Measurements from ENCODE around the gene CLDND2. TPM values are rescaled to one million over a fixed set of nuclear protein-coding genes. Genes with fewer than 3 reads are reported as not detected.

Gene CLDND2
- total and polyA plus RNA-seq, 10 donors = 0.36 to 4.9 (median 2.5) TPM; not detected in 2

DNA sequence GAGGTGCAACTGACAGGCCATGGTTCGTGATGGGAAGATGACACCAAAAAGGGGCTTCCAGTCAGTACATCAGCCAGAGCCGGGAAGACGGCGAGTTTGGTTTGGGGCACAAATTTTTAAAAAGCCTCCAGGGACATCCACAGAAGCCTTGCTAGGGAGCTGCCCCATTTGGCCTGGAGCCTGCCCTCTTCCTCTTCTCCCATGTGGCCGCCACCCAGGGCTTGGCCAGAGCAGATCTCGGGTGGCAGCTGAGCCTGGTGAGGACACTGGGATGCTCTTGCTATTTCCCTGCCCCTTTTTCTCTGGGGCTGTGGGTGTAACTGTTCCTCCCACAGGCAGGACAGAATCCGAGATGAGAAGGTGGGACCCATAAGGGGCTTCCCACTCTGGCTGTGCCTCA is 10.9 kb downstream of the CLDND2 start:
- Histone ChIP-seq H3K36me3 (peaks cover 0 to 12% (median under 1%) of the 10 kb centered on the region in 6 donors), H3K4me1 (peaks cover 0 to 9% (median 6%) of the 10 kb centered on the region in 6 donors), H3K9me3 (no peaks in the 10 kb centered on the region), H3K4me3 (no peak overlapping the region), H3K27me3 (replicated peaks in 1 of 7) (no peaks in the 10 kb centered on the region), H3K27ac (no peak overlapping the region)
- no peak for DNase-seq
- TF ChIP-seq, protein P1, sequence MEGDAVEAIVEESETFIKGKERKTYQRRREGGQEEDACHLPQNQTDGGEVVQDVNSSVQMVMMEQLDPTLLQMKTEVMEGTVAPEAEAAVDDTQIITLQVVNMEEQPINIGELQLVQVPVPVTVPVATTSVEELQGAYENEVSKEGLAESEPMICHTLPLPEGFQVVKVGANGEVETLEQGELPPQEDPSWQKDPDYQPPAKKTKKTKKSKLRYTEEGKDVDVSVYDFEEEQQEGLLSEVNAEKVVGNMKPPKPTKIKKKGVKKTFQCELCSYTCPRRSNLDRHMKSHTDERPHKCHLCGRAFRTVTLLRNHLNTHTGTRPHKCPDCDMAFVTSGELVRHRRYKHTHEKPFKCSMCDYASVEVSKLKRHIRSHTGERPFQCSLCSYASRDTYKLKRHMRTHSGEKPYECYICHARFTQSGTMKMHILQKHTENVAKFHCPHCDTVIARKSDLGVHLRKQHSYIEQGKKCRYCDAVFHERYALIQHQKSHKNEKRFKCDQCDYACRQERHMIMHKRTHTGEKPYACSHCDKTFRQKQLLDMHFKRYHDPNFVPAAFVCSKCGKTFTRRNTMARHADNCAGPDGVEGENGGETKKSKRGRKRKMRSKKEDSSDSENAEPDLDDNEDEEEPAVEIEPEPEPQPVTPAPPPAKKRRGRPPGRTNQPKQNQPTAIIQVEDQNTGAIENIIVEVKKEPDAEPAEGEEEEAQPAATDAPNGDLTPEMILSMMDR (IDR thresholded peaks at IDR 0.05 in 8 of 11, conservative IDR thresholded peaks at IDR 0.05 in 3 of 11) = no peak
- TF ChIP-seq POLR2A (IDR thresholded peaks at IDR 0.05) (no peak), POLR2AphosphoS5 (IDR thresholded peaks at IDR 0.05) (no peak)
- intact Hi-C loops (cut with DNase I; ENCODE audit: low total_unique reads) = no loop called here
- WGBS, 5 donors = 85 to 95% (median 87%) methylated on average over 6 to 7 of the region's 7 CpGs

DNA sequence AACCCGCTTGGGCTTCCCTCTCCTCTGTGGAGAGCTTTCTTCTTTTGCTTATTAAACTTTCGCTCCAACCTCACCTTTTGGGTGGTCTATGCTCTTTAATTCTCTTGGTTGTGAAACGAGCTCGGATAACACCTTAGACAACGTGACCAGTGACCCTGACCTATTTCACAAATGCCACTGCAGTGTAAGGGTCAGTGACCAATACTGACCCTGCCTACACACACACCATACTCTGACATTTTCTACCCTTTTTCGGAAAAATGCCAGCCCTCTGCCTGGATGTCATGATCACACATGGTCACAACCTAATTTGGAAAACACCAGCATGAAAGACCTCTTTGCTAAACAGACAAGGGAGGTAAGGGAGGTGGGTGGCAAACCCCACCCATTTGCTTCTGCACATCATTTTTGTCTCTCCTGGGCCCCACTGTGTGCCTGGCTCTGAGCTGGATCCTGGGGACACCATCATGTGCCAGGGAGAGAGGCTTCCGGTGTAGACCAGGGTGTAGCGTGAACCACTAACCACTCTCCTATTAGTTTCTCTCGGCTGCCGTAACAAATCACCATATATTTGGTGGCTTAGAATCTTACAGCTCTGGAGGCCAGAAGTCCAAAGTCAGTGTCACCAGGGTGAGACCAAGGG is 12.5 kb downstream of the CLDND2 start:
- peaks cover 0 to 28% (median 11%) of the 10 kb centered on the region in 6 donors for H3K36me3 ChIP-seq
- no peaks in the 10 kb centered on the region for H3K27me3 ChIP-seq (replicated peaks in 1 of 7)
- TF ChIP-seq POLR2AphosphoS5 (IDR thresholded peaks at IDR 0.05) (no peak), POLR2A (IDR thresholded peaks at IDR 0.05) (no peak)
- TF ChIP-seq, protein P1 (IDR thresholded peaks at IDR 0.05 in 8 of 11, conservative IDR thresholded peaks at IDR 0.05 in 3 of 11) = no peak
- 94 to 97% (median 95%) methylated on average over 10 of the region's 10 CpGs for WGBS, 5 donors
- no peak for DNase-seq
- no peaks in the 10 kb centered on the region for H3K9me3 ChIP-seq
- H3K4me1 ChIP-seq = no peaks in the 10 kb centered on the region
- intact Hi-C loops (cut with DNase I; ENCODE audit: low total_unique reads) = no loop called here
- H3K4me3 ChIP-seq = no peak overlapping the region
- H3K27ac ChIP-seq = no peak overlapping the region

DNA sequence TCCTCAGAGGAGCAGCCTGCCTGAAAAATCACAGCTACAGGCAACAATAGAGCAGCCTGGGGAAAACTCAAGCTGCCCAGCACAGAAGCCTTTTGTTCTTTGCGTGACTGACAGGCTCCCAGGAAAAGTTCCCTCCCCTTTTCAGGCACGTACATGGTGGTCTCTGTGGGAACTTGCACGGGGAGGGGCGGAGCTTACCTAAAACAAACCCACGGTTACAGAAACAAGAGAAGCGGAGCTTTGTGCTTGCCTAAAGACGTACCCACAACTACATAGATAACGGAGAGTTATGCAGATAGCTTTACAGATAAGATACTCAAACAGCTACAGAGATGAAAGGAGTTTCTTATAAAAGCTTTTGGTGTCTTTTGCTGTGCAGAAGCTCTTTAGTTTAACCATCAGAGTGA is 14.1 kb downstream of the CLDND2 start:
- TF ChIP-seq, protein P1 (IDR thresholded peaks at IDR 0.05 in 8 of 11, conservative IDR thresholded peaks at IDR 0.05 in 3 of 11) = no peak
- TF ChIP-seq POLR2AphosphoS5 (IDR thresholded peaks at IDR 0.05) = no peak
- TF ChIP-seq POLR2A (IDR thresholded peaks at IDR 0.05) = no peak
- H3K27me3 ChIP-seq (replicated peaks in 1 of 7) = no peaks in the 10 kb centered on the region
- no peaks in the 10 kb centered on the region for H3K4me1 ChIP-seq
- no peak overlapping the region for H3K27ac ChIP-seq
- intact Hi-C loops (cut with DNase I; ENCODE audit: low total_unique reads) = no loop called here
- WGBS, 5 donors = 62 to 76% (median 72%) methylated on average over 8 of the region's 8 CpGs
- no peaks in the 10 kb centered on the region for H3K9me3 ChIP-seq
- DNase-seq = no peak
- H3K4me3 ChIP-seq = no peak overlapping the region
- H3K36me3 ChIP-seq = peaks cover 0 to 44% (median 26%) of the 10 kb centered on the region in 6 donors

DNA sequence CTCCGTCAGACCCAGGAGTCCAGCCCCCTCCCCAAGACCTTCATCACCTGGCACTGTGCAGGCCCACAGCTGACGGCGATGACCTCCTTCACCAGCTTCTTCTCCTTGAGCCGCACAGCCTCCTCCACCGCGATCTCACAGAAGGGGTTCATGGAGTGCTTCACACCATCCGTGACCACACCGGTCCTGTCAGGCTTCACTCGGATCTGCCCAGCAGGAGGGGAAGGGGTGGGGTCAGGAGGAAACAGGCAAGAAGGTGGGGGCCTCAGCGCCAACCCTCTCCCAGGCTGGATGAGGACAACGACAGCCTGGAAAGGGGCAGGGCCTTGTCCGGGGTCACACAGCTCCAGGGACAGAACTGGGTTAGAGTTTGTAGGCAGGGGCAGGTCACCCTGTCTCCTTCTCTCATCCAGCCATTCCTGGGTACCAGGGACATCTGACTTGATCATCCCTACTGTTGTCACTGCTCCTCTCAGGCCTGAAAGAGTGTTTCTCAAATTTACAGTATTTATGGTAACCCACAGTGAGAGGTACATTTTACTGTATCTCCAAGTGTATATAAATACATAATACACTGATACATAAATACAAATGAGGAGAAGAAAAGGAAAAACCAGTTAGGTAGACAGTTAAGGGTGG is 14.6 kb downstream of the CLDND2 start:
- Histone ChIP-seq H3K4me3 (no peak overlapping the region), H3K9me3 (no peaks in the 10 kb centered on the region), H3K27ac (no peak overlapping the region), H3K4me1 (no peaks in the 10 kb centered on the region), H3K27me3 (replicated peaks in 1 of 7) (no peaks in the 10 kb centered on the region), H3K36me3 (peaks cover 0 to 49% (median 26%) of the 10 kb centered on the region in 6 donors)
- intact Hi-C loops (cut with DNase I; ENCODE audit: low total_unique reads) = no loop called here
- WGBS, 5 donors = 78 to 90% (median 88%) methylated on average over 12 of the region's 12 CpGs
- DNase-seq = no peak
- TF ChIP-seq POLR2AphosphoS5 (IDR thresholded peaks at IDR 0.05) (no peak), POLR2A (IDR thresholded peaks at IDR 0.05) (no peak)
- TF ChIP-seq, protein P1 (IDR thresholded peaks at IDR 0.05 in 8 of 11, conservative IDR thresholded peaks at IDR 0.05 in 3 of 11) = no peak

All from spleen (tissue), 11 donors.